ENCODE measurements around the gene ABITRAM. TPM values are rescaled to one million over a fixed set of nuclear protein-coding genes. Genes with fewer than 3 reads are reported as not detected.
"Not testable (repeated sequence)": the region's sequence is repeated elsewhere in the genome, so short reads cannot be mapped to it uniquely, and the experiment has no call there.

The ABITRAM gene
- total RNA-seq, 1 donor: 9.0 TPM

- TF ChIP-seq CTCF (IDR thresholded peaks at IDR 0.05; ENCODE audit: extremely low read depth, low read depth, low read length): peak; percentile 44
- Histone ChIP-seq H3K79me2 (ENCODE audit: insufficient read depth, low read length) (no peaks in the 10 kb centered on the region), H3K4me2 (ENCODE audit: insufficient read depth, low read length) (no peak overlapping the region), H2AFZ (ENCODE audit: low read length) (no peak overlapping the region), H3K9me3 (ENCODE audit: low read depth, low read length) (no peaks in the 10 kb centered on the region), H3K4me3 (ENCODE audit: insufficient read depth, low read length) (no peak overlapping the region), H4K20me1 (ENCODE audit: insufficient read depth, low read length) (no peaks in the 10 kb centered on the region), H3K36me3 (ENCODE audit: insufficient read depth, low read length) (peaks cover 65% of the 10 kb centered on the region), H3K27me3 (ENCODE audit: insufficient read depth, low read length) (no peaks in the 10 kb centered on the region), H3K4me1 (ENCODE audit: insufficient read depth, low read length) (peaks cover 10% of the 10 kb centered on the region), H3K27ac (ENCODE audit: low read depth, low read length) (no peak overlapping the region)
- DNase-seq (ENCODE audit: insufficient read length, low spot score, missing footprints): no peak
Observed at GRCh38 chr9:108889649-108890067, 44.5 kb upstream of the ABITRAM start.

DNA sequence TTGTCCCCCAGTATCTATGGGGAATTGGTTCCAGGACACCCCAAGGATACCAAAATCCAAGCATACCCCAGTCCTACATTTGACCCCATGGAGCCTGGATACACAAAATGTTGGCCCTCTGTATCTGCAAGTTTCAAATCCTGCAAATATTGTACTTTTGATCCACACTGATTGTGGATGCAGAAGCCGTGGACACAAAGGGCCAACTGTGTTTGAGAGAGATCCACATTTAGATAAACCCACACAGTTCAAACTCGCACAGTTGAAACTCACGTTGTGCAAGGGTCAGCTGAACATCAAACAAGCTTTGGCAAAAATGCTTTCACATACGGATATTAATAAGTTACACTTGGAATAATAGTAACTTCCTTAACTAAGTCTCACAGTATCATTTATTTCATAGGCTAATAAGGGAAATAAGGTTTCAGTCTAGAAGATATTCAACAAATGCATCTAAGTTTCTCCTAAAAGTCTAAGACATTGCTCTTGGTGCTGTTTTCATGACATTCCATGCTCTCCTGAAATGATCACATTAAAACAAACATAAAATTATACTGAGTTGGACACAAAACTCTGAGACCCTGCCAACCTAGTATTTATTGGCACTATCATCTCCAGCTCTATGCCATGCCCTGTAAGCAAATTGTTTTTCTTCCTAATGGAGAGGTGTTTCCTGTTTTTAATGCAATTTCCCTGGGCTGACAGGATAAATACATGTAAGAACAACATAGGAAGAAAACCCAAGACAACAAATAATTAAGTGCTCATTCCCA, 39.8 kb upstream of the ABITRAM start:
- Histone ChIP-seq H3K27ac (ENCODE audit: low read depth, low read length) (no peak overlapping the region), H3K36me3 (ENCODE audit: insufficient read depth, low read length) (peaks cover 76% of the 10 kb centered on the region), H3K4me2 (ENCODE audit: insufficient read depth, low read length) (no peak overlapping the region)

DNA sequence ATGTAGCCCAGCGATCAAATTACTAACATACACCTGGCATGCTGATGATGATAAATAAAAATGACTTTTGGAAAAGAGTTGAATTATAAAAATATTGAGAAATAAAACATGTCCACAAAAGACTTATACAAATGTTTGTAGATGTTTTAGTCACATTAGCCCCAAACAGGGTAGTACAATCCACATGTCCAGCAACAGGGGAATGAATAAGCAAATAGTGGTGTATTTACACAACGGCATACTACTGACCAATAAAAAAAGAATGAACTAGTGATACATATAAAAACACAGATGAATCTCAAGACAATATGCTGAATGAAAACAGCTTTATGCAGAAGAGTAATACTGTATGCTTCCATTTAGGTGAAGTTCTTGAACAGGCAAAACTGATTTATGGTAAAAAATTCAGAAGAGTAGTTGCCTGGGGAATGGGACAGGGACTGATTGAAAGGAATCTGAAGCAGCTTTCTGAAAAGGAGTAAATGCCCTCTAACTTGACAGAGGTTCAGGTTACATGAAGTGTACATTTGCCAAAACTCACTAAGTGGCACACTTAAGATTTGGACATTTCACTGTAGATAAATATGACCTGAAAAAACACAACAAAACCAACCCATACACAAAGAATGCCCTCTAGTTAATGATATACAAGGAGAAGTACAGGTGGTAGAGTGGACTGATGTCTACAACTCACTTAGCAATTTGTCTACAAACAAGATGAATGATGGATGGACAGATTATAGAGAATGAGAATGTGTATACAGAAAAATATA, 36.7 kb upstream of the ABITRAM start:
- H3K4me3 ChIP-seq (ENCODE audit: insufficient read depth, low read length): no peak overlapping the region

More for the DNA sequence above, 39.8 kb upstream of the ABITRAM start:
- Histone ChIP-seq H3K4me3 (ENCODE audit: insufficient read depth, low read length) (no peak overlapping the region), H3K27me3 (ENCODE audit: insufficient read depth, low read length) (no peaks in the 10 kb centered on the region), H4K20me1 (ENCODE audit: insufficient read depth, low read length) (no peaks in the 10 kb centered on the region), H2AFZ (ENCODE audit: low read length) (no peak overlapping the region), H3K4me1 (ENCODE audit: insufficient read depth, low read length) (no peaks in the 10 kb centered on the region), H3K79me2 (ENCODE audit: insufficient read depth, low read length) (no peaks in the 10 kb centered on the region), H3K9me3 (ENCODE audit: low read depth, low read length) (no peaks in the 10 kb centered on the region)
- no peak for DNase-seq (ENCODE audit: insufficient read length, low spot score, missing footprints)
- TF ChIP-seq CTCF (IDR thresholded peaks at IDR 0.05; ENCODE audit: extremely low read depth, low read depth, low read length): no peak

GRCh38 chr9:108899023-108899695, 35.0 kb upstream of the ABITRAM start:
- not testable (repeated sequence) for DNase-seq (ENCODE audit: insufficient read length, low spot score, missing footprints); H2AFZ ChIP-seq (ENCODE audit: low read length)

More for the DNA sequence above, 36.7 kb upstream of the ABITRAM start:
- H4K20me1 ChIP-seq (ENCODE audit: insufficient read depth, low read length): no peaks in the 10 kb centered on the region
- H2AFZ ChIP-seq (ENCODE audit: low read length): no peak overlapping the region
- no peaks in the 10 kb centered on the region for H3K27me3 ChIP-seq (ENCODE audit: insufficient read depth, low read length)
- H3K79me2 ChIP-seq (ENCODE audit: insufficient read depth, low read length): no peaks in the 10 kb centered on the region
- peaks cover 79% of the 10 kb centered on the region for H3K36me3 ChIP-seq (ENCODE audit: insufficient read depth, low read length)
- no peaks in the 10 kb centered on the region for H3K4me1 ChIP-seq (ENCODE audit: insufficient read depth, low read length)
- H3K27ac ChIP-seq (ENCODE audit: low read depth, low read length): no peak overlapping the region
- no peak overlapping the region for H3K4me2 ChIP-seq (ENCODE audit: insufficient read depth, low read length)
- no peak for TF ChIP-seq CTCF (IDR thresholded peaks at IDR 0.05; ENCODE audit: extremely low read depth, low read depth, low read length)
- no peaks in the 10 kb centered on the region for H3K9me3 ChIP-seq (ENCODE audit: low read depth, low read length)
- no peak for DNase-seq (ENCODE audit: insufficient read length, low spot score, missing footprints)

More at GRCh38 chr9:108899023-108899695, 35.0 kb upstream of the ABITRAM start:
- not testable (repeated sequence) for H3K4me2 ChIP-seq (ENCODE audit: insufficient read depth, low read length); H3K79me2 ChIP-seq (ENCODE audit: insufficient read depth, low read length); H4K20me1 ChIP-seq (ENCODE audit: insufficient read depth, low read length); H3K4me3 ChIP-seq (ENCODE audit: insufficient read depth, low read length); H3K27ac ChIP-seq (ENCODE audit: low read depth, low read length); H3K27me3 ChIP-seq (ENCODE audit: insufficient read depth, low read length); H3K9me3 ChIP-seq (ENCODE audit: low read depth, low read length); H3K4me1 ChIP-seq (ENCODE audit: insufficient read depth, low read length)
- peaks cover 71% of the 10 kb centered on the region for H3K36me3 ChIP-seq (ENCODE audit: insufficient read depth, low read length)

Data from osteoblast (primary cell).